Common myeloid progenitor, CD34-positive (primary cell): ENCODE data around the gene KREMEN1.

ENCODE experiments used
- CTCF ChIA-PET: fragments of 350-600 bp; sonication (Branson Sonifier 250); formaldehyde crosslinking; loops from one replicate; lab custom pipeline; 2021; ENCODE audit warnings: antibody characterized with exemption; lab: Charles Lee
- POLR2A ChIA-PET: fragments of 350-600 bp; sonication (Branson Sonifier 250); formaldehyde crosslinking; loops from one replicate; lab custom pipeline; 2021; ENCODE audit warnings: antibody characterized with exemption; lab: Charles Lee
- DNase-seq, 3 donors: peaks; one replicate each; pipeline versions ENCODE4 v3.0.0 to v3.0.0-alpha.2; 2013
- H3K27ac ChIP-seq, 2 experiments: 1 replicate in 1 of 2; 2 replicates in 1 of 2; pipeline ENCODE4 v1.7.0; 2013; ENCODE audit warnings: inconsistent platforms in 2 of 2, low read length in 2 of 2, mild to moderate bottlenecking in 2 of 2, low read depth in 1 of 2, moderate library complexity in 1 of 2; ENCODE audit not compliant: severe bottlenecking in 2 of 2, insufficient read depth in 1 of 2, poor library complexity in 1 of 2
- H3K27me3 ChIP-seq, 5 experiments: replicated peaks in 2 of 5; 1 replicate in 3 of 5; 2 replicates in 2 of 5; pipeline versions ENCODE4 v1.6.1 to v1.7.0; 2013; ENCODE audit warnings: low read length in 4 of 5, mild to moderate bottlenecking in 2 of 5, moderate library complexity in 2 of 5, inconsistent platforms in 1 of 5; ENCODE audit not compliant: insufficient read depth in 5 of 5, control insufficient read depth in 4 of 5
- H3K36me3 ChIP-seq, 4 experiments: 1 replicate in 2 of 4; 2 replicates in 2 of 4; pipeline versions ENCODE4 v1.6.1 to v1.7.0; 2013; ENCODE audit warnings: low read length in 3 of 4, control low read depth in 1 of 4, mild to moderate bottlenecking in 1 of 4; ENCODE audit not compliant: control insufficient read depth in 4 of 4, insufficient read depth in 4 of 4
- H3K4me1 ChIP-seq, 4 experiments: 1 replicate in 3 of 4; 2 replicates in 1 of 4; pipeline versions ENCODE4 v1.6.1 to v1.7.1; 2013; ENCODE audit warnings: low read length in 3 of 4, mild to moderate bottlenecking in 3 of 4, control low read depth in 1 of 4, inconsistent platforms in 1 of 4, moderate library complexity in 1 of 4; ENCODE audit not compliant: control insufficient read depth in 4 of 4, insufficient read depth in 4 of 4; ENCODE audit errors: control extremely low read depth in 1 of 4
- H3K4me3 ChIP-seq, 7 experiments: 1 replicate in 4 of 7; 2 replicates in 3 of 7; pipeline versions ENCODE4 v1.5.1 to v1.7.0; 2013; ENCODE audit warnings: mild to moderate bottlenecking in 7 of 7, low read length in 6 of 7, moderate library complexity in 6 of 7, inconsistent platforms in 2 of 7, low read depth in 2 of 7, control low read depth in 1 of 7; ENCODE audit not compliant: insufficient read depth in 4 of 7, control insufficient read depth in 1 of 7; ENCODE audit errors: extremely low read depth in 1 of 7
- H3K9me3 ChIP-seq, 5 experiments: 1 replicate in 4 of 5; 2 replicates in 1 of 5; pipeline versions ENCODE4 v1.6.1 to v1.7.1; 2013; ENCODE audit warnings: low read length in 4 of 5, mild to moderate bottlenecking in 2 of 5, inconsistent platforms in 1 of 5, low read depth in 1 of 5, moderate library complexity in 1 of 5; ENCODE audit not compliant: control insufficient read depth in 4 of 5, insufficient read depth in 2 of 5; ENCODE audit errors: control extremely low read depth in 1 of 5
- WGBS: methylation state at CpG from one replicate; pipeline ENCODE4 v1.1.5; 2013; ENCODE audit not compliant: insufficient coverage; 5-methylcytosine and 5-hydroxymethylcytosine counted together

KREMEN1 gene

DNA sequence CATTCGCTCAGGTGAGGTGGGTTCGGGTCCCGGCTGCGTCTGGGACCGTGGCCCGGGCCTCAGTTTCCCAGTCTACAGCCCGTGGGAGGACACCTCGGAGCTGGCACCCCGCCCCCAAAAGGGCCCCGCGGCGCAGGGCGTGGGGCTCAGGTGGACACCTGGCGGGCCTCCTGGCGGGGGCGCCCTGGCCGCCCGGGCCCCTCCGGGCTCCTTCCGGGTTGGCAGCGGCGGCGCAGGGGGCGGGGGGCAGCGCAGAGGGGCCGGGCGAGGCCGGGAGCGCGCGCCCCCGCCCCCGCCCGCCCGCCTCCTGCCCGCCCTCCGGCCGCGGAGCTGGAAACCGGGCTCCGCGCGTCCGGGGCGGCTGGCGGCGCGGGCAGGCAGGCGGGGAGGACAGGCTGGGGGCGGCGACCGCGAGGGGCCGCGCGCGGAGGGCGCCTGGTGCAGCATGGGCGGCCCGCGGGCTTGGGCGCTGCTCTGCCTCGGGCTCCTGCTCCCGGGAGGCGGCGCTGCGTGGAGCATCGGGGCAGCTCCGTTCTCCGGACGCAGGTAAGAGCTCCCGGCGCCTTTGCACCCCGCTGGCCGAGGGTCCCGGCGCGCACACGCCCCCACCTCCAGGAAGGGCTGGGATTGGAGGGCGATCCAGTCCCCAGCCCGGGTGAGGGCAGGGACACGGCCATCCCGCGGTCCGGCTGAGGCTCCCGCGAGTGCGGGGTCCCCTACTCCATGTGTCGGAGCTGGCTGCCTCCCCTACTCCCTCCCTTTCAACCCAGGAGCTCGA, 132.9 kb downstream of the KREMEN1 start, which contains the start of gene EMID1:
TSS of gene EMID1 (plus strand) at position 303 of the 778 bp plus-strand sequence. CDS start at position 446, 143 bp downstream.
- Histone ChIP-seq H3K27ac (peak within 1 kb of the TSS in 1 of 2 experiments; percentile 66), H3K27me3 (no peaks in the 10 kb centered on the region), H3K4me3 (peak within 1 kb of the TSS; percentile 57 to 88 (median 80)), H3K9me3 (no peaks in the 10 kb centered on the region), H3K36me3 (peaks cover under 1 to 2% (median 2%) of the 10 kb centered on the region in 4 experiments), H3K4me1 (peaks cover 0 to 92% (median 86%) of the 10 kb centered on the region in 4 experiments)
- ChIA-PET POLR2A (interaction anchor here (0.6 to 0.8 kb wide), 2 partner anchors 11 to 98 kb away, joined by 3 to 4 read pairs; no protein-coding TSS in a partner anchor), CTCF (interaction anchor here (0.8 to 7.6 kb wide), 14 partner anchors 9 to 159 kb away, joined by 3 to 69 read pairs (median 4); no protein-coding TSS in a partner anchor)
- DNase-seq, result peak in 2 of 3 donors; percentile 52 to 69
- 1% methylated on average over 64 of the region's 90 CpGs for WGBS

DNA sequence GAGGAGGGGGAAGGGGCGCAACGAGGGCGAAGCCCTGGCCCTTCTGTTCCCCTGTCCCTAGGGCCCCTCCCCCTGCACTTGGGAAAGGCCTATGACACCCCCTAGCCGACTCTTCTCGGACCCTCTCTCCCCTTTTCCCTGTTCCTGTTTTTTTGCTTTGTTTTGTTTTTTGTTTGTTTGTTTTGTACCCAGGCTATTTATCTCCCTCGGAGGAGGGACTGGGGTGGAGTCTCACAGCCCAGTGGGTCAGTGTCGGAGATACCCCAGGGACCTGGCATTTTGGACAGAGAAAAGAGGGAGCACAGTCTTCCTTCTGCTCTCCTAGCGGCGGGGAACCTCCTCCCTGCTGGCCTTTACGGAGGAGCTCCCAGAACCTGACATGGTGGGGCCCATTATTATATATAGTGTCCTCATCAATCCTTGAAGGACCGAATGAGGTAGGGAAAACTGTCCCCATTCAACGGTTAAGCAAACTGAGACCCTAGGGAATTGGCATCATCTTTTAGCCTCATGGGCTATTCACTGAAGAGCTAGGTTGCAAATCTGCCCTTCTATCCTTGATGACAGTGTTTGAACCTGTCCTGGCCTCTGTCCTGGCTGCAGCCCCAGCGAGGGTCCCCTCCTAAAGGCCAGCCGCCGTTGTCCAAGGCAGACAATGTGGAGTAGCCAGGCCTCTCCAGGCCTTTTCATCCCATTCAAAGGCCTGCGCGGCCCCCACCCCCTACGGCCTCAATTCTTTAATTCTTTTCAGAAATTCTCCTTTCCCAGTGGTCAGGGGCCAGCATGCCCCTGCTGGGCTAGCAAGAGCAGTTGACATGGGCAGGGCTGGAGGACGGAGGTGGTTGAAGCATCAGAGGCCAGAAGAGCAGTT, 133.8 kb downstream of the KREMEN1 start:
- H3K27me3 ChIP-seq, result no peaks in the 10 kb centered on the region
- H3K36me3 ChIP-seq, result peaks cover 4 to 11% (median 10%) of the 10 kb centered on the region in 4 experiments
- DNase-seq, result no peak
- ChIA-PET CTCF (interaction anchor here (0.8 to 7.6 kb wide), 14 partner anchors 10 to 159 kb away, joined by 3 to 69 read pairs (median 4); no protein-coding TSS in a partner anchor), POLR2A (interaction anchor here (0.7 to 0.8 kb wide), 2 partner anchors 10 to 34 kb away, joined by 3 read pairs; no protein-coding TSS in a partner anchor)
- peaks cover 0 to 91% (median 79%) of the 10 kb centered on the region in 4 experiments for H3K4me1 ChIP-seq
- peak overlapping the region in 1 of 2 experiments; percentile 66 for H3K27ac ChIP-seq
- H3K4me3 ChIP-seq, result peak overlapping the region; percentile 57 to 88 (median 80)
- WGBS, result 40% methylated on average over 15 of the region's 19 CpGs
- H3K9me3 ChIP-seq, result no peaks in the 10 kb centered on the region

DNA sequence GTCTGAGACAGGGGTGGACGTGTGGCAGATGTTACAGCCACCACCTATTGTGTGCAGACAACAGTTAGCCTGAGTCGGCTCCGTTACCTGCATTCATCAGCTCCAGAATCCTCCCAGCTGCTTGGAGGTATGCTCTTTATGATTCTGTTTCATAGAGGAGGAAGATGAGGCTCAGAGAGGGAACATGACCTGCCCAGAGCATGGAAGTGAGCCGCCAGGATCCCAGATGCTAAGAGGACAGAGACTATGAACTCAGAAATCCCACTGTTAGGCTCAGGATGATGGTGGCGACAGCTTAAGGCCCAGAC, 134.4 kb downstream of the KREMEN1 start:
- CTCF ChIA-PET, result interaction anchor here (0.8 to 7.2 kb wide), 5 partner anchors 9 to 47 kb away, joined by 3 to 52 read pairs (median 6); no protein-coding TSS in a partner anchor

DNA sequence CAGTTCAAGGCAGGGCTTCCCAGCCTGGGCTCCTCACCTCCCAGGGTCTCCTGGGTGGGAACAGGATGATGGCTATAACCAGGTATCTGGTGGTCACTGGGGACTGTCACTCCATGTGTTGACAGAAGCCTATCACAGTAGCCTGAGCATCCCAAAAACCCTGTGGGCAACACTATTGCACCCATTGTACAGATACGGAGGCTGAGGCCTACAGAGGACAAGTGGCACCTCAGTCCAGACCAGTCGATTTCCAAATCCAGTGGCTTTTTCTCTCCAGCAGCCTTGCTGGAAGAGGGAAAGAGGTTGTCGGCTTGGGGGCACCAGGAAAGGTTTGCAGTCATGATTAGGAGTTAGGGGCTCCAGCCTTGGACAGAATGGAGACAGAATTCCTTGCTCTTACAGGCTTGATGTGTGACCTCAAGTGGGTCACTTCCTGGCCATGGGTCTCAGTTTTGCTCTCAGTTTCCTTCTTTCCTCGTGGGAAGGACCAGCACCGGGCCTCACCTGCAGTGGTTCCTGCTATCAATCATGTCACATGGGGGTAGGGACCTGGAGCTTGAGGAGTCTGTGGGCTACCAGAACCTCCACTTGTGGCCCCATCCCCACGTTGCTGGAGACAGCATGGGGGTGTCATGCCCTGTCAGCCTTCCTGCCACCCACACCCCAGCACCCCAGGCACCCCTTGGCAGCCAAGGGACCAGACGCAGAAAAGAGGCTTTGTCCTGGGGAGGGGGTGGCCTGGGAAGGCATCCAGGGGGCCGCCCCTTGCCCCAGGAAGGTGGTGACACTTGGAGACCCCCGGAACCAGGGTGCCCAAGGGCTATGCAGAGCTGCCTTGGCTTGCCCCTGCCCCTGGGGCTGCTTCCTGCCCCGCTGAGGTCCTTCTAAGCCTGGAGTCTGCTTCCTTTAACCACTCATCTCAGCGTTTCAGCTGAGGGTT, 135.0 kb downstream of the KREMEN1 start:
- H3K4me1 ChIP-seq, result peaks cover 0 to 78% (median 67%) of the 10 kb centered on the region in 4 experiments
- CTCF ChIA-PET, result interaction anchor here (0.9 to 7.2 kb wide), 12 partner anchors 9 to 86 kb away, joined by 3 to 52 read pairs (median 4); no protein-coding TSS in a partner anchor
- peak overlapping the region in 4 of 7 experiments; percentile 29 to 88 (median 82) for H3K4me3 ChIP-seq
- WGBS, result 34% methylated on average over 8 of the region's 11 CpGs
- H3K9me3 ChIP-seq, result no peaks in the 10 kb centered on the region
- DNase-seq, result no peak
- H3K36me3 ChIP-seq, result peaks cover 4 to 17% (median 13%) of the 10 kb centered on the region in 4 experiments
- H3K27me3 ChIP-seq, result no peaks in the 10 kb centered on the region
- peak overlapping the region in 1 of 2 experiments; percentile 30 for H3K27ac ChIP-seq
- POLR2A ChIA-PET, result no interaction called here

More for the DNA sequence above, 134.4 kb downstream of the KREMEN1 start:
- H3K9me3 ChIP-seq, result no peaks in the 10 kb centered on the region
- peak overlapping the region in 4 of 7 experiments; percentile 80 to 88 (median 84) for H3K4me3 ChIP-seq
- DNase-seq, result no peak
- whole genome bisulfite sequencing, result 89% methylated on average over 5 of the region's 5 CpGs
- H3K4me1 ChIP-seq, result peaks cover 0 to 85% (median 73%) of the 10 kb centered on the region in 4 experiments
- POLR2A ChIA-PET, result no interaction called here
- H3K27me3 ChIP-seq, result no peaks in the 10 kb centered on the region
- no peak overlapping the region for H3K27ac ChIP-seq
- H3K36me3 ChIP-seq, result peaks cover 4 to 13% (median 11%) of the 10 kb centered on the region in 4 experiments

DNA sequence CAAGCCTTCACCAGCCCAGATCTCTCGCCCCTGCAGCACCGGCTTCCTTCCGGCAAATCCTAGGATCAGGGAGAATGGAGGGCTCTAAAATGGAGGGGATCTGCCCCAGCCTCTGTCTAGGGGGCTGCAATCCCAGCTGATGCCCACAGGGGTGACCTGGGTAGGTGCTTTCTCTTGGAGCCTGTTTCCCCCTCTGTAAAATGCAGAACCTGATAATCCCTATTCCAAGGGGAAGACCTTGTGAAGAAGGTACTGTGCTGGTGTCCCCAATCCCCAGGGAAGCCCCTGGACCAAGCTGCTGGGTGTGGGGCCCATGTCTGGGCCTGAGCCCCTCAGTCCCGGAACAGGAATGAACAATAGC, 135.6 kb downstream of the KREMEN1 start:
- WGBS, result 13% methylated on average over 3 of the region's 4 CpGs
- ChIA-PET CTCF (interaction anchor here (0.6 to 2.0 kb wide), 11 partner anchors 10 to 87 kb away, joined by 3 to 10 read pairs (median 4); no protein-coding TSS in a partner anchor), POLR2A (interaction anchor here (0.5 to 0.6 kb wide), 2 partner anchors 41 to 154 kb away, joined by 3 read pairs; no protein-coding TSS in a partner anchor)
- H3K4me3 ChIP-seq, result peak overlapping the region in 4 of 7 experiments; percentile 29 to 85 (median 47)
- no peaks in the 10 kb centered on the region for H3K9me3 ChIP-seq
- H3K27ac ChIP-seq, result peak overlapping the region in 1 of 2 experiments; percentile 63
- peaks cover 0 to 73% (median 61%) of the 10 kb centered on the region in 4 experiments for H3K4me1 ChIP-seq
- no peaks in the 10 kb centered on the region for H3K27me3 ChIP-seq
- peak in 2 of 3 donors; percentile 45 to 50 for DNase-seq
- H3K36me3 ChIP-seq, result peaks cover 4 to 23% (median 16%) of the 10 kb centered on the region in 4 experiments
